RWPE2 (cell line): ENCODE results near the gene PAQR8.

Experiments used
- ATAC-seq: fragments of 200-7000 bp; cut with Tn5 transposase; 3 replicates; pipeline ENCODE4 v1.9.1; 2021; ENCODE audit warnings: low read depth
- DNase-seq: peaks from one replicate; pipeline ENCODE4 v3.0.0-alpha.2; 2020; ENCODE audit warnings: low spot score
- H3K27ac ChIP-seq: fragments of 450-650 bp; 2 replicates; pipeline ENCODE4 v1.5.1; 2017; ENCODE audit warnings: mild to moderate bottlenecking; ENCODE audit not compliant: poor library complexity, severe bottlenecking
- H3K27me3 ChIP-seq: fragments of 250-450 bp; sonication (Bioruptor Pico); 2 replicates; pipeline ENCODE4 v1.5.1; 2021; ENCODE audit warnings: mild to moderate bottlenecking, moderate library complexity; ENCODE audit not compliant: insufficient read depth, poor library complexity, severe bottlenecking
- H3K36me3 ChIP-seq: fragments of 250-450 bp; sonication (Bioruptor Pico); 2 replicates; pipeline ENCODE4 v1.5.1; 2020; ENCODE audit warnings: low read depth, mild to moderate bottlenecking, moderate library complexity
- H3K4me1 ChIP-seq: fragments of 250-450 bp; sonication (Bioruptor Pico); 2 replicates; pipeline ENCODE4 v1.5.1; 2021; ENCODE audit warnings: mild to moderate bottlenecking, moderate library complexity; ENCODE audit not compliant: insufficient read depth, poor library complexity, severe bottlenecking
- H3K4me3 ChIP-seq: fragments of 250-450 bp; sonication (Bioruptor Pico); 2 replicates; pipeline ENCODE4 v1.5.1; 2021; ENCODE audit warnings: mild to moderate bottlenecking, moderate library complexity; ENCODE audit not compliant: severe bottlenecking
- H3K9me3 ChIP-seq: fragments of 250-450 bp; sonication (Bioruptor Pico); 2 replicates; pipeline ENCODE4 v1.5.1; 2021; ENCODE audit warnings: mild to moderate bottlenecking, moderate library complexity; ENCODE audit not compliant: severe bottlenecking
- TF ChIP-seq, protein P1 (sequence below): fragments of 450-650 bp; IDR thresholded peaks from one replicate; pipeline ENCODE4 v1.5.1; 2017; ENCODE audit warnings: mild to moderate bottlenecking, moderate library complexity; ENCODE audit not compliant: poor library complexity, severe bottlenecking

PAQR8 gene

DNA sequence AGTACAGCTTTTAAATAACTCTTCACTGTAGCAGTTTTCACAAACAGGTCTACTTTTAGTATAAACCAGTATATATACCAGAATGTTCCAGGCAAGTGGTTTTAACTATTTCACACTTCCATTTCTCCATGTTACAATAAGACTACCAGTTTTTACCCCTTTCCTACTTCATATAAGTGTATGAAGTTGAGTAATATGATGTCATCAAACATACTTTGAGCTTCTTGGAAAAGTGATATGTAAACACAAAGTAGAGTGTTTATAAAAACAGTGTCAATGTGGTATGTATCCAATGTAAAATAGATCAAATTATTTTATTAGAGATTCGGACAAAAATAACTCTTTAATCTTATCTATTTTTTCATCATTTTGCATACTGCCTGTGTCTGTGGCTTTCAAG is 2.5 kb upstream of the PAQR8 start:
- Histone ChIP-seq H3K27ac (no peak overlapping the region), H3K27me3 (no peaks in the 10 kb centered on the region), H3K4me3 (no peak overlapping the region), H3K36me3 (no peaks in the 10 kb centered on the region), H3K4me1 (no peaks in the 10 kb centered on the region), H3K9me3 (no peaks in the 10 kb centered on the region)
- TF ChIP-seq, protein P1, sequence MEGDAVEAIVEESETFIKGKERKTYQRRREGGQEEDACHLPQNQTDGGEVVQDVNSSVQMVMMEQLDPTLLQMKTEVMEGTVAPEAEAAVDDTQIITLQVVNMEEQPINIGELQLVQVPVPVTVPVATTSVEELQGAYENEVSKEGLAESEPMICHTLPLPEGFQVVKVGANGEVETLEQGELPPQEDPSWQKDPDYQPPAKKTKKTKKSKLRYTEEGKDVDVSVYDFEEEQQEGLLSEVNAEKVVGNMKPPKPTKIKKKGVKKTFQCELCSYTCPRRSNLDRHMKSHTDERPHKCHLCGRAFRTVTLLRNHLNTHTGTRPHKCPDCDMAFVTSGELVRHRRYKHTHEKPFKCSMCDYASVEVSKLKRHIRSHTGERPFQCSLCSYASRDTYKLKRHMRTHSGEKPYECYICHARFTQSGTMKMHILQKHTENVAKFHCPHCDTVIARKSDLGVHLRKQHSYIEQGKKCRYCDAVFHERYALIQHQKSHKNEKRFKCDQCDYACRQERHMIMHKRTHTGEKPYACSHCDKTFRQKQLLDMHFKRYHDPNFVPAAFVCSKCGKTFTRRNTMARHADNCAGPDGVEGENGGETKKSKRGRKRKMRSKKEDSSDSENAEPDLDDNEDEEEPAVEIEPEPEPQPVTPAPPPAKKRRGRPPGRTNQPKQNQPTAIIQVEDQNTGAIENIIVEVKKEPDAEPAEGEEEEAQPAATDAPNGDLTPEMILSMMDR: no peak
- no peak for DNase-seq
- no peak for ATAC-seq

DNA sequence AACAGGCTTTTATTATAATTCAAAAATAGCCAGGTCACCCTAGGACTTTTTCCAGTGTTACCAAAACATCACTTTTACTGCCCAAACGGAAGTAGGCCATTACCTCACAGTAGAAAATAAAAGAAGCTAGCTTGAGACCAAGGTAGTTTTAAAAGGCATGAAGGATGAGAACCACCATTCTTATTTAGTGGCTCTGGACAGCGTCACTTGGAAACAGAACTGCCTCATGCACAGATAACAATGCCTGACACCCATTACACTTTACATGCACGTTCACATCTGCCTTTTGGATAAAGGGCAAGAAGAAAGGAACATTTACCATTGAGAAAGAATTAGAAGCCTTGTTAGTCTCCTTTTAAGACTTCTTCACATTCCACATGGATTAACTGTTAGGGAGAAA is 1.9 kb upstream of the PAQR8 start:
- H3K27ac ChIP-seq: no peak overlapping the region

DNA sequence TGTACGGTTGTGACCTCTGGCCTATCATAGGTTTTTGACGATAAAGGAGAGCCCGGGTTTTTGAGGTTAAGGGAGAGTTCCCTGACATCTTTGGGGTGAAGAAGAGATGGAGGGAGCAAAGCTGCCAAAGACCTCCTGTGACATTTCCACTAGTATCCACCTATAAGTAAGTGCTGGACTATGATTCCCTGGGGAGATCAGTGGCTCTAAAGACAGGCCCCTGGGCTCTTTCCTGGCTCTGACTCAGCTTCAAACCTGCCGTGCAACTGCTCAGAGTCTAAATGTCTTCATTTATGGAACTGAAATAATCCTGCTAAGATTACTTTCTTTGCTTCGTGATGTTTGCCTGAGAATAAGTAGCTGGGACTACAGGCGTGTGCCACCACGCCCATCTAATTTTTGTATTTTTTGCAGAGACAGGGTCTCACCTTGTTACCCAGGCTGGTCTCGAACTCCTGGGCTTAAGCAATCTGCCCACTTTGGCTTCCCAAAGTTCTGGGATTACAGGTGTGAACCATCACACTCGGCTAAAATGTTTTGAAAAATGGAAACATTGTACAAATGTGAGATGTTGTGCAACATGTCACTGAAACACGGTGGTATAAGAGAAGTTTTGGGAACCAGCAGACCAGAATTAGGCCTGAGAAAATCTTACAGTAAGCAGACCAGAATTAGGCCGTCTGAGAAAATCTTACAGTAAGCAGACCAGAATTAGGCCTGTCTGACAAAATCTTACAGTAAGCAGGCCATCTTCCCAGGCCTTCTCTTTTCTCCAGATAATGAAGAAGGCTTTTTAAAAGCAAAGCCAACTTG is 1.1 kb upstream of the PAQR8 start:
- TF ChIP-seq, protein P1: no peak
- Histone ChIP-seq H3K9me3 (no peaks in the 10 kb centered on the region), H3K36me3 (no peaks in the 10 kb centered on the region), H3K27ac (no peak overlapping the region), H3K4me1 (no peaks in the 10 kb centered on the region), H3K27me3 (no peaks in the 10 kb centered on the region), H3K4me3 (no peak overlapping the region)
- ATAC-seq (no peak), DNase-seq (no peak)

More for the DNA sequence above, 1.9 kb upstream of the PAQR8 start:
- no peaks in the 10 kb centered on the region for H3K4me1 ChIP-seq
- ATAC-seq (no peak), DNase-seq (no peak)
- no peaks in the 10 kb centered on the region for H3K36me3 ChIP-seq
- no peaks in the 10 kb centered on the region for H3K27me3 ChIP-seq
- no peaks in the 10 kb centered on the region for H3K9me3 ChIP-seq
- H3K4me3 ChIP-seq: no peak overlapping the region
- TF ChIP-seq, protein P1: no peak

DNA sequence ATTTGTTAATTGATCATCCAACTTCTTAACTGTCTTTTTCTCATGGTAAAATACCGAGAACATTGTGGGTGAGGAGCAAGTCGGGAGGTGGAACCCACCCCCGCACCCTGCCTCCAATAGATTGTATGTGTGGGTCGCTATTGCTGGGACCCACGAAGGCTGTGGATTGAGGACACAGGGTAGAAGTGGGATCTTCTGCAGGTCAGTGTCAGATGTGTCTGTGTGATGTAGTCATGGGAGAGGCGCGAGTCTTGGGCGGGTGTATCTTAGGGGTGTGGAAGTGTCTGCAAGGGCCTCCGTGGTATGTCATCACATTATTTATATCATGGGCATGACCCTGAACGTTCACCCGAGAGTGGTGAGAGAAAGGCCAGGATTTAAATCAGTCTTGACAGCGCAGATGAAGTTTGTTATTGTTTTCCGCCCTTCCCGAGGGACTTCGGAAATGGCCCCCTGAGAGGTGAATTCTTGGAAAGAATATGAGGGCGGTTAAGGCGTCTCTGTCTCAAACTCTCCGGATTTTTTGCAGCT is 472 bp upstream of the PAQR8 start:
- Histone ChIP-seq H3K36me3 (no peaks in the 10 kb centered on the region), H3K4me3 (peak overlapping the region; percentile 89), H3K4me1 (no peaks in the 10 kb centered on the region), H3K27me3 (no peaks in the 10 kb centered on the region), H3K27ac (no peak overlapping the region), H3K9me3 (no peaks in the 10 kb centered on the region)
- ATAC-seq (no peak), DNase-seq (no peak)
- TF ChIP-seq, protein P1: no peak
